ENCODE results near the gene MRPL1.

The MRPL1 gene

GRCh38 chr4:77989968-77990367 lies 127.3 kb downstream of the MRPL1 start:
- TF ChIP-seq MAX (IDR thresholded peaks at IDR 0.05; ENCODE audit: low read depth, low read length) (no peak), POLR2A (IDR thresholded peaks at IDR 0.05; ENCODE audit: extremely low read depth, insufficient read length) (no peak), CTCF (IDR thresholded peaks at IDR 0.05; ENCODE audit: low read depth, low read length) (no peak), MYC (IDR thresholded peaks at IDR 0.05; ENCODE audit: low read depth, low read length) (no peak)

GRCh38 chr4:77990456-77990855 lies 127.8 kb downstream of the MRPL1 start:
- no peak for TF ChIP-seq CTCF (IDR thresholded peaks at IDR 0.05; ENCODE audit: low read depth, low read length)
- no peak for TF ChIP-seq MAX (IDR thresholded peaks at IDR 0.05; ENCODE audit: low read depth, low read length)
- no peak for TF ChIP-seq MYC (IDR thresholded peaks at IDR 0.05; ENCODE audit: low read depth, low read length)
- no peak for TF ChIP-seq POLR2A (IDR thresholded peaks at IDR 0.05; ENCODE audit: extremely low read depth, insufficient read length)
- DNase-seq (ENCODE audit: low read depth) = no peak
- H3K4me3 ChIP-seq (ENCODE audit: low read depth, low read length) = no peak overlapping the region

More at GRCh38 chr4:77989968-77990367, 127.3 kb downstream of the MRPL1 start:
- DNase-seq (ENCODE audit: low read depth) = peak; percentile 2
- H3K4me3 ChIP-seq (ENCODE audit: low read depth, low read length) = no peak overlapping the region

- TF ChIP-seq MAX (IDR thresholded peaks at IDR 0.05; ENCODE audit: low read depth, low read length) (no peak), CTCF (IDR thresholded peaks at IDR 0.05; ENCODE audit: low read depth, low read length) (no peak), MYC (IDR thresholded peaks at IDR 0.05; ENCODE audit: low read depth, low read length) (no peak), POLR2A (IDR thresholded peaks at IDR 0.05; ENCODE audit: extremely low read depth, insufficient read length) (no peak)
- no peak for DNase-seq (ENCODE audit: low read depth)
- H3K4me3 ChIP-seq (ENCODE audit: low read depth, low read length) = no peak overlapping the region
Measured at GRCh38 chr4:77990904-77991358, 128.3 kb downstream of the MRPL1 start.

- no peak for DNase-seq (ENCODE audit: low read depth)
- TF ChIP-seq POLR2A (IDR thresholded peaks at IDR 0.05; ENCODE audit: extremely low read depth, insufficient read length) = no peak
- TF ChIP-seq CTCF (IDR thresholded peaks at IDR 0.05; ENCODE audit: low read depth, low read length) = no peak
- no peak for TF ChIP-seq MAX (IDR thresholded peaks at IDR 0.05; ENCODE audit: low read depth, low read length)
- no peak overlapping the region for H3K4me3 ChIP-seq (ENCODE audit: low read depth, low read length)
Measured at GRCh38 chr4:77992581-77992980, 130.0 kb downstream of the MRPL1 start.

- H3K4me3 ChIP-seq (ENCODE audit: low read depth, low read length) = no peak overlapping the region
- peak; percentile 57 for DNase-seq (ENCODE audit: low read depth)
- TF ChIP-seq MYC (IDR thresholded peaks at IDR 0.05; ENCODE audit: low read depth, low read length) = no peak
- TF ChIP-seq CTCF (IDR thresholded peaks at IDR 0.05; ENCODE audit: low read depth, low read length) = peak; percentile 57
- TF ChIP-seq MAX (IDR thresholded peaks at IDR 0.05; ENCODE audit: low read depth, low read length) = no peak
- no peak for TF ChIP-seq POLR2A (IDR thresholded peaks at IDR 0.05; ENCODE audit: extremely low read depth, insufficient read length)
Measured at GRCh38 chr4:77994194-77994721, 131.6 kb downstream of the MRPL1 start.

Measured in NB4 (cell line).